B cell (primary cell): ENCODE results near the gene PCK2. TPM values are rescaled to one million over a fixed set of nuclear protein-coding genes. Genes with fewer than 3 reads are reported as not detected.

Experiments
- ATAC-seq: fragments of 200-7000 bp; cut with Tn5 transposase; one replicate; pipeline ENCODE4 v1.10.0; 2021; ENCODE audit warnings: low read depth, mild to moderate bottlenecking, moderate number of reproducible peaks, moderate library complexity
- CTCF ChIA-PET: fragments of 350-600 bp; sonication (Branson Sonifier 250); formaldehyde crosslinking; loops from one replicate; lab custom pipeline; 2021; ENCODE audit warnings: antibody characterized with exemption, inconsistent platforms; lab: Charles Lee
- POLR2A ChIA-PET: fragments of 350-600 bp; sonication (Branson Sonifier 250); formaldehyde crosslinking; loops from one replicate; lab custom pipeline; 2021; ENCODE audit warnings: antibody characterized with exemption; lab: Charles Lee
- DNase-seq: peaks from one replicate; pipeline ENCODE4 v3.0.0; 2013
- H2AFZ ChIP-seq: 2 replicates; pipeline ENCODE4 v1.6.1; 2012; ENCODE audit warnings: mild to moderate bottlenecking, low read depth, low read length; ENCODE audit not compliant: insufficient read depth, poor library complexity, severe bottlenecking
- H3K27ac ChIP-seq, 2 donors: 1 replicate in 1 of 2; 2 replicates in 1 of 2; pipeline ENCODE4 v1.5.1; 2012 to 2013; ENCODE audit warnings: low read length in 2 of 2, mild to moderate bottlenecking in 2 of 2, moderate library complexity in 1 of 2
- H3K27me3 ChIP-seq, 4 experiments: fragments of 200-600 bp in 1 of 4; sonication (generic) in 1 of 4; replicated peaks in 1 of 4; 1 replicate in 2 of 4; 2 replicates in 2 of 4; pipeline versions ENCODE4 v1.6.1 to v1.7.0; 2013 to 2016; ENCODE audit warnings: low read length in 3 of 4, mild to moderate bottlenecking in 2 of 4, mixed read lengths in 1 of 4, moderate library complexity in 1 of 4; ENCODE audit not compliant: insufficient read depth in 4 of 4, control insufficient read depth in 3 of 4; ENCODE audit errors: control extremely low read depth in 1 of 4
- H3K36me3 ChIP-seq, 2 experiments: replicated peaks in 1 of 2; 1 replicate in 1 of 2; 2 replicates in 1 of 2; pipeline versions ENCODE4 v1.6.1 to v1.7.1; 2013; ENCODE audit warnings: low read length in 1 of 2; ENCODE audit not compliant: insufficient read depth in 2 of 2, control insufficient read depth in 1 of 2; ENCODE audit errors: control extremely low read depth in 1 of 2, extremely low read depth in 1 of 2
- H3K4me1 ChIP-seq, 2 donors: fragments of 200-600 bp in 1 of 2; sonication (generic) in 1 of 2; 1 replicate in 1 of 2; 2 replicates in 1 of 2; pipeline versions ENCODE4 v1.5.1 to v1.6.1; 2013 to 2017; ENCODE audit warnings: low read length in 2 of 2; ENCODE audit not compliant: control insufficient read depth in 2 of 2, insufficient read depth in 2 of 2
- H3K4me2 ChIP-seq: replicated peaks from 2 replicates; pipeline ENCODE3; 2012; ENCODE audit warnings: mild to moderate bottlenecking, low read depth, low read length; ENCODE audit not compliant: poor library complexity, severe bottlenecking
- H3K4me3 ChIP-seq, 5 experiments: fragments of 200-600 bp in 1 of 5; sonication (generic) in 1 of 5; 1 replicate in 3 of 5; 2 replicates in 2 of 5; pipeline versions ENCODE4 v1.5.1 to v1.7.0; 2011 to 2016; ENCODE audit warnings: low read length in 4 of 5, mild to moderate bottlenecking in 4 of 5, low read depth in 2 of 5, control low read depth in 1 of 5, moderate library complexity in 1 of 5; ENCODE audit not compliant: insufficient read depth in 1 of 5; ENCODE audit errors: control extremely low read depth in 1 of 5, extremely low read depth in 1 of 5
- H3K79me2 ChIP-seq: fragments of 200-600 bp; sonication (generic); one replicate; pipeline ENCODE4 v1.6.0; 2016; ENCODE audit warnings: low read length; ENCODE audit not compliant: control insufficient read depth, insufficient read depth
- H3K9ac ChIP-seq: fragments of 200-600 bp; sonication (generic); 2 replicates; pipeline ENCODE4 v1.6.1; 2017; ENCODE audit warnings: mild to moderate bottlenecking, low read length, moderate library complexity
- H3K9me3 ChIP-seq, 3 donors: one replicate each; pipeline versions ENCODE4 v1.6.1 to v1.7.1; 2013; ENCODE audit warnings: low read length in 2 of 3; ENCODE audit not compliant: control insufficient read depth in 2 of 3, insufficient read depth in 1 of 3; ENCODE audit errors: control extremely low read depth in 1 of 3
- H4K20me1 ChIP-seq: 2 replicates; pipeline ENCODE4 v1.6.0; 2012; ENCODE audit warnings: mild to moderate bottlenecking, low read length; ENCODE audit not compliant: insufficient read depth, control insufficient read depth, poor library complexity, severe bottlenecking
- H3K27ac Mint-ChIP-seq: one replicate; pipeline ENCODE4 v1.8.0; 2021; ENCODE audit warnings: mixed read lengths
- H3K27me3 Mint-ChIP-seq: one replicate; pipeline ENCODE4 v1.8.0; 2021; ENCODE audit warnings: mixed read lengths
- H3K4me1 Mint-ChIP-seq: one replicate; pipeline ENCODE4 v1.8.0; 2021; ENCODE audit warnings: mixed read lengths
- H3K4me3 Mint-ChIP-seq: one replicate; pipeline ENCODE4 v1.8.0; 2021; ENCODE audit warnings: mixed read lengths
- H3K9me3 Mint-ChIP-seq: one replicate; pipeline ENCODE4 v1.8.0; 2022; ENCODE audit warnings: mixed read lengths; ENCODE audit not compliant: insufficient read depth
- EZH2 ChIP-seq: IDR thresholded peaks from 2 replicates; pipeline ENCODE4 v1.6.1; 2012; ENCODE audit warnings: borderline replicate concordance, low read depth, mild to moderate bottlenecking, moderate library complexity, low read length; ENCODE audit not compliant: insufficient read depth, poor library complexity, severe bottlenecking
- WGBS: methylation state at CpG from one replicate; pipeline ENCODE4 v1.1.5; 2013; ENCODE audit warnings: missing lambda C conversion rate; ENCODE audit not compliant: insufficient coverage; 5-methylcytosine and 5-hydroxymethylcytosine counted together
- intact Hi-C: fragments of 100-400 bp; cut with micrococcal nuclease; formaldehyde crosslinking; loops from one replicate; pipeline ENCODE4 v1.10.0; 2022
- polyA plus RNA-seq: library from polyadenylated mRNA; depleted of rRNA; stranded (reverse); fragments of >200 nt; gene quantifications from 2 replicates; pipeline ENCODE4 v1.2.3, GENCODE V29; 2012
- total RNA-seq, 2 donors: library from RNA; stranded (reverse); fragments of 120-200 nt in 1 of 2; gene quantifications; 1 replicate in 1 of 2; 2 replicates in 1 of 2; pipeline versions ENCODE4 v1.2.3 to v1.2.4, GENCODE V29; 2013 to 2022
- TF ChIP-seq, protein P1 (sequence below): fragments of 200-600 bp; IDR thresholded peaks from one replicate; pipeline ENCODE4 v1.8.0; 2022; ENCODE audit warnings: antibody characterized with exemption, mild to moderate bottlenecking

PCK2 gene
- total and polyA plus RNA-seq, 2 donors (not counting 1 experiment from before 2014, with no cell fraction given): 40.4 to 58.4 TPM

DNA sequence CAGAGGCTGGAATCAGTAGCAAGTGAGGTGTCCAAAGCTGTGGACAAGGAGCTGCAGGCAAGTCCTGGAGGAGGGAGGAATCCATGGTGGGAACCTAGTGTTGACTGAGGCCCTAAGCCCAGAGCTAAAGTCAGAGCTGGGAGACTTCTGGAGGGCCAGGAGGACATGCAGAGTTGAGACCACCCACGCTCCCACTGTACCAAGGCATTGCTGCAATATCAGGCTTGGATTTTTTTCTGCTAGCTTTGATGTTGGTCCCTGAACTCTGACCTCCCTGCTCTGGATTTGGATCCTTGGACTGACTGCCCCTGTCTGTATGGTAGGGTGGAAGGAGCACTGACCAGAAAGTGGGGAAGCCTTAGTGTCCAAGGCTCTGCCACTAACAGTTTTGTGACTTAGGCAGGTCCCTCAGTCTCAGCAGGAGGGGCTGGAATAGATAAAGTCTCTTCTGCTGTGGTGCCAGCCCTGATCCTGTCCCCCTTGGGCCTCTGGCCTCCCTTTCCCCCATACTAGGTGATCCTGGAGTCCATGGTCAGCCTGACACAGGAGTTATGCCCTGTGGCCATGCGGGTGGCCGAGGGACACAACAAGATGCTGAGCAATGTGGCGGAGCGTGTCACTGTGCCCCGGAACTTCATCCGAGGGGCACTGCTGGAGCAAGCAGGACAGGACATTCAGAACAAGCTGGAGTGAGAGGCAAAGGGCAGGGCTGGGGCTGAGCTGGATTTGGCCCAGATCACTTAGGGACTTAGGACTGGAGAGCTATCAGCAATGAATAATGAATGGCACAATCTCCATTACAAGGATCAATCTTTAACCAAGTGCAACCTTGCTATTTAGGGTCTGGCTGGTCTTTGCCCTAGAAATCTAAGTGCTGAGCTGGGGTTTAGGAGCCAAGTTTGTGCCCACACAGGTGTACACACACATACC is 32.9 kb upstream of the PCK2 start:
- 99% methylated on average over 7 of the region's 7 CpGs for WGBS
- no peaks in the 10 kb centered on the region for H4K20me1 ChIP-seq
- Mint-ChIP-seq H3K27ac (no peak overlapping the region), H3K4me1 (no peaks in the 10 kb centered on the region), H3K9me3 (no peaks in the 10 kb centered on the region), H3K4me3 (no peak overlapping the region), H3K27me3 (no peaks in the 10 kb centered on the region)
- H2AFZ ChIP-seq: no peak overlapping the region
- ATAC-seq (no peak), DNase-seq (no peak)
- no peaks in the 10 kb centered on the region for H3K27me3 ChIP-seq
- intact Hi-C loops: no loop called here
- no peak overlapping the region for H3K9ac ChIP-seq
- H3K4me3 ChIP-seq: no peak overlapping the region
- ChIA-PET CTCF (interaction anchor here (1.1 to 14.5 kb wide), 5 partner anchors 29 to 100 kb away, joined by 3 to 220 read pairs (median 9); partner anchors contain the start of genes IRF9 and PCK2), POLR2A (interaction anchor here (1.4 kb wide), 1 partner anchor 19 kb away, joined by 3 read pairs; no protein-coding TSS in a partner anchor)
- H3K4me2 ChIP-seq: no peak overlapping the region
- no peaks in the 10 kb centered on the region for H3K36me3 ChIP-seq
- TF ChIP-seq EZH2: no peak
- TF ChIP-seq, protein P1, sequence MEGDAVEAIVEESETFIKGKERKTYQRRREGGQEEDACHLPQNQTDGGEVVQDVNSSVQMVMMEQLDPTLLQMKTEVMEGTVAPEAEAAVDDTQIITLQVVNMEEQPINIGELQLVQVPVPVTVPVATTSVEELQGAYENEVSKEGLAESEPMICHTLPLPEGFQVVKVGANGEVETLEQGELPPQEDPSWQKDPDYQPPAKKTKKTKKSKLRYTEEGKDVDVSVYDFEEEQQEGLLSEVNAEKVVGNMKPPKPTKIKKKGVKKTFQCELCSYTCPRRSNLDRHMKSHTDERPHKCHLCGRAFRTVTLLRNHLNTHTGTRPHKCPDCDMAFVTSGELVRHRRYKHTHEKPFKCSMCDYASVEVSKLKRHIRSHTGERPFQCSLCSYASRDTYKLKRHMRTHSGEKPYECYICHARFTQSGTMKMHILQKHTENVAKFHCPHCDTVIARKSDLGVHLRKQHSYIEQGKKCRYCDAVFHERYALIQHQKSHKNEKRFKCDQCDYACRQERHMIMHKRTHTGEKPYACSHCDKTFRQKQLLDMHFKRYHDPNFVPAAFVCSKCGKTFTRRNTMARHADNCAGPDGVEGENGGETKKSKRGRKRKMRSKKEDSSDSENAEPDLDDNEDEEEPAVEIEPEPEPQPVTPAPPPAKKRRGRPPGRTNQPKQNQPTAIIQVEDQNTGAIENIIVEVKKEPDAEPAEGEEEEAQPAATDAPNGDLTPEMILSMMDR: no peak
- H3K9me3 ChIP-seq: no peaks in the 10 kb centered on the region
- no peak overlapping the region for H3K27ac ChIP-seq
- H3K4me1 ChIP-seq: no peaks in the 10 kb centered on the region
- H3K79me2 ChIP-seq: no peaks in the 10 kb centered on the region
